ENCODE data around the gene ALDH18A1. TPM values are rescaled to one million over a fixed set of nuclear protein-coding genes. Genes with fewer than 3 reads are reported as not detected.
"Not testable (repeated sequence)": the region's sequence is repeated elsewhere in the genome, so short reads cannot be mapped to it uniquely, and the experiment has no call there.

Gene ALDH18A1
- total RNA-seq, 1 donor from 2014 or later = 44.0 TPM

- no peak for DNase-seq (ENCODE audit: low spot score in 2 of 2)
These were observed 5.0 kb downstream of the ALDH18A1 start for GRCh38 chr10:95651346-95652060.

GRCh38 chr10:95650232-95650631 lies 6.3 kb downstream of the ALDH18A1 start:
- DNase-seq (ENCODE audit: low spot score in 2 of 2) = no peak
- FAIRE-seq = no peak

More at GRCh38 chr10:95651346-95652060, 5.0 kb downstream of the ALDH18A1 start:
- no peak for FAIRE-seq

GRCh38 chr10:95648138-95648537 lies 8.4 kb downstream of the ALDH18A1 start:
- no peak for FAIRE-seq
- no peak for DNase-seq (ENCODE audit: low spot score in 2 of 2)

GRCh38 chr10:95646160-95646559 lies 10.4 kb downstream of the ALDH18A1 start:
- DNase-seq (ENCODE audit: low spot score in 2 of 2) (no peak), FAIRE-seq (no peak)

GRCh38 chr10:95644901-95645300 lies 11.6 kb downstream of the ALDH18A1 start:
- DNase-seq (ENCODE audit: low spot score in 2 of 2) = no peak
- FAIRE-seq = no peak

- FAIRE-seq (no peak), DNase-seq (ENCODE audit: low spot score in 2 of 2) (no peak)
These were observed 15.6 kb downstream of the ALDH18A1 start for GRCh38 chr10:95640891-95641315.

- no peak for FAIRE-seq
- no peak for DNase-seq (ENCODE audit: low spot score in 2 of 2)
These were observed 18.6 kb downstream of the ALDH18A1 start for GRCh38 chr10:95637911-95638310.

- FAIRE-seq (no peak), DNase-seq (ENCODE audit: low spot score in 2 of 2) (no peak)
These were observed 19.4 kb downstream of the ALDH18A1 start for GRCh38 chr10:95637140-95637539.

- FAIRE-seq (no peak), DNase-seq (ENCODE audit: low spot score in 2 of 2) (no peak)
These were observed 21.2 kb downstream of the ALDH18A1 start for GRCh38 chr10:95635319-95635733.

GRCh38 chr10:95628786-95629185 lies 27.7 kb downstream of the ALDH18A1 start:
- DNase-seq (ENCODE audit: low spot score in 2 of 2) = no peak
- FAIRE-seq = no peak

- no peak for DNase-seq (ENCODE audit: low spot score in 2 of 2)
- no peak for FAIRE-seq
These were observed 30.0 kb downstream of the ALDH18A1 start for GRCh38 chr10:95626500-95626899.

- DNase-seq (ENCODE audit: low spot score in 2 of 2); FAIRE-seq: not testable (repeated sequence)
These were observed 36.1 kb downstream of the ALDH18A1 start for GRCh38 chr10:95620415-95620814.

GRCh38 chr10:95618101-95618500 lies 38.4 kb downstream of the ALDH18A1 start:
- FAIRE-seq (no peak), DNase-seq (ENCODE audit: low spot score in 2 of 2) (no peak)

- DNase-seq (ENCODE audit: low spot score in 2 of 2) (no peak), FAIRE-seq (no peak)
These were observed 40.1 kb downstream of the ALDH18A1 start for GRCh38 chr10:95616446-95616845.

- FAIRE-seq = no peak
- no peak for DNase-seq (ENCODE audit: low spot score in 2 of 2)
These were observed 43.2 kb downstream of the ALDH18A1 start for GRCh38 chr10:95613330-95613729.

- FAIRE-seq (no peak), DNase-seq (ENCODE audit: low spot score in 2 of 2) (no peak)
These were observed 45.8 kb downstream of the ALDH18A1 start for GRCh38 chr10:95610727-95611126.

- no peak for FAIRE-seq
- no peak for DNase-seq (ENCODE audit: low spot score in 2 of 2)
These were observed 49.6 kb downstream of the ALDH18A1 start for GRCh38 chr10:95606922-95607321.

GRCh38 chr10:95605163-95605562 lies 51.3 kb downstream of the ALDH18A1 start:
- no peak for FAIRE-seq
- DNase-seq (ENCODE audit: low spot score in 2 of 2) = no peak

- no peak for DNase-seq (ENCODE audit: low spot score in 2 of 2)
- FAIRE-seq = no peak
These were observed 51.9 kb downstream of the ALDH18A1 start for GRCh38 chr10:95604630-95605029.

- FAIRE-seq = no peak
These were observed 54.1 kb downstream of the ALDH18A1 start for GRCh38 chr10:95602382-95602781.

GRCh38 chr10:95601116-95601719 lies 55.3 kb downstream of the ALDH18A1 start:
- DNase-seq (ENCODE audit: low spot score in 2 of 2) (peak; percentile 44 to 67), FAIRE-seq (no peak)

More at GRCh38 chr10:95602382-95602781, 54.1 kb downstream of the ALDH18A1 start:
- DNase-seq (ENCODE audit: low spot score in 2 of 2) = no peak

- no peak for FAIRE-seq
- no peak for DNase-seq (ENCODE audit: low spot score in 2 of 2)
These were observed 56.4 kb downstream of the ALDH18A1 start for GRCh38 chr10:95600158-95600557.

Data from frontal cortex (tissue), 4 donors.